Measurements from ENCODE around the gene CELA1. TPM values are rescaled to one million over a fixed set of nuclear protein-coding genes. Genes with fewer than 3 reads are reported as not detected.

The CELA1 gene
- total RNA-seq, 1 donor from 2014 or later: not detected

Other genes starting within 250 kb of the CELA1 start
- gene TFCP2, start 173.5 kb downstream of the CELA1 start, total RNA-seq: 32.2 TPM
- 40.7 TPM for gene POU6F1, start 128.6 kb downstream of the CELA1 start, total RNA-seq
- 175 TPM for gene DAZAP2, start 107.9 kb downstream of the CELA1 start, total RNA-seq
- 6.2 TPM for gene SMAGP, start 76.3 kb downstream of the CELA1 start, total RNA-seq
- 11.2 TPM for gene BIN2, start 22.5 kb downstream of the CELA1 start, total RNA-seq
- gene GALNT6, start 44.7 kb upstream of the CELA1 start, total RNA-seq: 4.0 TPM
- gene SLC4A8, start 78.2 kb upstream of the CELA1 start, total RNA-seq: 1.2 TPM
- 1.5 TPM for gene SCN8A, start 244.6 kb upstream of the CELA1 start, total RNA-seq